CD4-positive, alpha-beta T cell treated with Interferon gamma for 1 hour (primary cell): ENCODE results near the gene LAD1.

Source experiments
- DNase-seq: peaks from one replicate; pipeline ENCODE4 v3.0.0-alpha.2; 2020

Gene LAD1

GRCh38 chr1:201361652-201362504 is 37.2 kb downstream of the LAD1 start:
- no peak for DNase-seq

- no peak for DNase-seq
Measured at GRCh38 chr1:201360901-201361651, 38.0 kb downstream of the LAD1 start.

GRCh38 chr1:201360486-201360885 is 38.6 kb downstream of the LAD1 start:
- DNase-seq: no peak

- no peak for DNase-seq
Measured at GRCh38 chr1:201359873-201360210, 39.3 kb downstream of the LAD1 start.

GRCh38 chr1:201359031-201359872 is 39.9 kb downstream of the LAD1 start:
- DNase-seq: no peak

GRCh38 chr1:201358596-201358995 is 40.5 kb downstream of the LAD1 start:
- no peak for DNase-seq

- DNase-seq: no peak
Measured at GRCh38 chr1:201357636-201358348, 41.3 kb downstream of the LAD1 start.

GRCh38 chr1:201357211-201357610 is 41.9 kb downstream of the LAD1 start:
- DNase-seq: no peak

- DNase-seq: no peak
Measured at GRCh38 chr1:201356701-201357100, 42.4 kb downstream of the LAD1 start.

- no peak for DNase-seq
Measured at GRCh38 chr1:201356236-201356635, 42.9 kb downstream of the LAD1 start.

GRCh38 chr1:201355471-201355870 is 43.7 kb downstream of the LAD1 start:
- no peak for DNase-seq

GRCh38 chr1:201354901-201355295 is 44.2 kb downstream of the LAD1 start:
- DNase-seq: no peak

GRCh38 chr1:201354151-201354900 is 44.8 kb downstream of the LAD1 start:
- DNase-seq: no peak

- no peak for DNase-seq
Measured at GRCh38 chr1:201353186-201353940, 45.8 kb downstream of the LAD1 start.

- no peak for DNase-seq
Measured at GRCh38 chr1:201351617-201352016, 47.5 kb downstream of the LAD1 start.

GRCh38 chr1:201350884-201351283 is 48.2 kb downstream of the LAD1 start:
- no peak for DNase-seq

- no peak for DNase-seq
Measured at GRCh38 chr1:201350361-201350725, 48.8 kb downstream of the LAD1 start.

- DNase-seq: no peak
Measured at GRCh38 chr1:201349092-201349491, 50.0 kb downstream of the LAD1 start.

- no peak for DNase-seq
Measured at GRCh38 chr1:201348211-201348566, 50.9 kb downstream of the LAD1 start.

- DNase-seq: no peak
Measured at GRCh38 chr1:201347498-201348210, 51.5 kb downstream of the LAD1 start.

- DNase-seq: no peak
Measured at GRCh38 chr1:201346987-201347386, 52.1 kb downstream of the LAD1 start.
